T follicular helper cell (primary cell): ENCODE results near the gene RAB3C.

Source experiments
- DNase-seq: peaks from one replicate; pipeline ENCODE4 v3.0.0-alpha.2; 2020; ENCODE audit warnings: low read depth

Gene RAB3C

DNA sequence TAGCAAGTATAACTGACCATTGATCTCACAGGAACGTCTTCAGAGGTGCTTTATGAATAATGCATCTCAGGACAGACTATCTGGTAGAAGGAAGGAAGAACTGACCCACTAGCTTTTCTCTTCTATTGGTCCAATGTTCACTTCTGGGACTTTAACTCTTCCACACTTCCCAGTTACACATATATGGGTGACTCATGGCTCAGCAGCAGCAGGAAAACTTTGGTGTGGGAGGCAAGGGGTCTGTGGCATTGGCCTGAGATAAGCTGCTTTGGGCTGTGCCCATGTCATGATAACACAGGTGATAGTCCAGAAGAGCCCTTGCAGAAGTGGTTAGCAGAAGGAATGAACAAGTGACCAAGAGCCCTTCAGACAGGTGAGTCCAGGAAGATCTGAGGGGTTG lies 148.8 kb downstream of the RAB3C start:
- DNase-seq, result no peak

DNA sequence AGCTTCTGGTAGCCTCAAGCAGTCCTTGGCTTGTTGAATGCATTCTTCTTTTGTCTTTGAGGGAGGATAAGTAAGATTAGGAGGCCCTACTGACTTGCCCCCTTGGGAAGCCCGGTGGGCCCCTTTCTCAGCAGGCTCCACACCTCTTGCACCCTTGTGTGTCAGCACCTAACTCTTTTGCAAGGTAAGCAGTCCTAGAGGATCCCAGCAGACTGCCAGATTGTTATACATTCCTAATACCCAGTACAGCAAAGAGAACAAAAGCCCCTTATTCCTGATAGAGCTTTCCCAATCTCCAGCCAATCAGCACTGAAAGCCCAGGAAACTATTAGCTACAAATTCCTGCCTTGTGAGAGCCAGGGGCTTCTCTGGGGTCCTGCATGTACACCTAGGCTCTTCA lies 152.8 kb downstream of the RAB3C start:
- DNase-seq, result no peak

GRCh38 chr5:58736214-58736613 lies 153.3 kb downstream of the RAB3C start:
- no peak for DNase-seq

DNA sequence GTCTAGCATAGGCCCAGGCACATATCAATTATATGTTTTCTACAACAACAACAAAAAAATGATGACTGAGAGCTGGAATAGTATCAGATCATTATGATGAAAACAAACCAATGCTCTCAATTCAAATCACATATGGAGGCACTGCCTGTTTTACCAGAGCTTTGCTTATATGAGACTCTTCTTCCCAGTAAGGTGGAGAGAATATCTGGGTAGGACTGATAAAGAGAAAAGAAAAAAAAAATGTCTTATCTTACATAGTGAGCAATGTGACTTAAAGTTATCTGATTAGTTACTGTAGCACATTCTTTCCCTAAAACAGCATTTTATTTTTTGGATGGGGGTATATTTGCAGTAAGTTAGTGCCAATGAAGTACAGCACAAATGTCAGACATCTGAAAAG lies 154.8 kb downstream of the RAB3C start:
- DNase-seq, result no peak

GRCh38 chr5:58738336-58738735 lies 155.5 kb downstream of the RAB3C start:
- no peak for DNase-seq

DNA sequence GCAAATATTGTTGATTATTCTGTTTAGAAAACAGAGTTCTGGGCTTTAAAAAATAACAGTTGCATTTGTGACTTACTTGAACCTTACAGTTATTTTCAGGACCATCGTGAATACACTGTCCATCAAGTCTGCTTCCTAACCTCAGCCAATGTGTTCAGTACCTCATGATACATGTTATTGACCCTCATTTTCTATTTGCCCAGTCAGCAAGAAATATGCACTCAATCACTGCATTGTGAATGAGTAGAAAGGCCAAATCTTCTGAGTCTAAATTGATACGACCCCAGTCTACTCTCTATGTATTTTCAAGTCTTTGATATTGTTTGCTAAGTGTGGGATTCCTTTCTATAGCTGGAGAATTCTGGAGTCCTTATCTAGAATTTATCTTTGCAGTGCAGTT lies 156.2 kb downstream of the RAB3C start:
- no peak for DNase-seq

DNA sequence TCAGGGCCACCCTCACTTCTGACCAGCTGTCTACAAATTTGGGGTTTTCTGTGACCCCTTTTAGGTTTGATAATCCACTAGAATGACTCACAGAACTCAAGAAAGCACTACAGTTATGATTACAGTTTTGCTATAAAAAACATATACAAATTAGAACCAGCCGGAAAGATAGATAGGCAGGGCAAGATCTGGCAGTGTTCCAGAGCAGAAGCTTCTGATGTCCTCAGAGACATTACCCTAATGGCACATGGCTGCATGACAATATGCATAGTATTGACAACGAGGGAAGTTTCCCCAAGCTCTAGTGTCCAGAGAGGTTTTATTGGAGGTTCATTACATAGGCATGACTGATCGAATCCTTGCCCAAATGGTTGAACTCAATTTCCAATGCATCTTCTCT lies 158.1 kb downstream of the RAB3C start:
- no peak for DNase-seq

DNA sequence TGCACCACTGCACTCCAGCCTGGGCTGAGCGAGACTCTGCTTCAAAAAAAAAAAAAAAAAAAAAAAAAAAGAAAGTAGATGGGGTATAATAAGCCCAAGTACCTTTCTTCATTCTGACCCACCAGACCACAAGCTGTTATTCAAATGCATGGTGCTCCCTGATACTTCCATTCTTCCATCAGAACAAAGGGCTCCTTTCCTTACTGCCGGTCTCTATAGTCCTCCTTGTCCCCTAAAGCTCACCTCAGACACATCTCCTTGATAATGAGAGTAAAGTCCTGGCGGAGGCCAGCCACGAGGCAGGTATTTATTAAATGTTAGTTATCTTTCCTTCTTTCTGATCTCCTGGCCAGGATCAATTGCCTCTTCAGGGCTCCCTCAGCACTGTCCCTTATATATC lies 162.5 kb downstream of the RAB3C start:
- DNase-seq, result no peak

DNA sequence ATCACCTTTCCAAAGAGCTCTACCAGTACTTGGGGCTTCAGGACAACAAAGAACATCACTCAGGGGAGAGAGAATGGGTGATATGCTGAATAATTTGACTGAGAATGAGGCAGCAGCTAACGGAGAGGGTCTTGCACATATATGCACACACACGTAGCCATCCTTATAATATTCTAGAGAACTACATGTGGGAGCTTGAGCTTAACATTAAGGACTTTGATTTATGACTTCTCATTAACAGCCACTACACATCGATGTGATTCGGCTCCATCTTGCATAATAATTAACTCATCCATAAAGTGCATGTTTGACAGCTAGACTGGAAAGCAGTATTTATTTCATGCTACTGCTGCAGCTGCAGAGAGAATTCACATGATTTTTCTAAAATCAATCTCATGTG lies 163.4 kb downstream of the RAB3C start:
- no peak for DNase-seq

- no peak for DNase-seq
Observed at GRCh38 chr5:58750036-58750435, 167.2 kb downstream of the RAB3C start.

GRCh38 chr5:58751222-58751837 lies 168.5 kb downstream of the RAB3C start:
- DNase-seq, result no peak

GRCh38 chr5:58752104-58752503 lies 169.2 kb downstream of the RAB3C start:
- no peak for DNase-seq

GRCh38 chr5:58753446-58753845 lies 170.6 kb downstream of the RAB3C start:
- DNase-seq, result no peak

GRCh38 chr5:58754250-58754649 lies 171.4 kb downstream of the RAB3C start:
- no peak for DNase-seq

DNA sequence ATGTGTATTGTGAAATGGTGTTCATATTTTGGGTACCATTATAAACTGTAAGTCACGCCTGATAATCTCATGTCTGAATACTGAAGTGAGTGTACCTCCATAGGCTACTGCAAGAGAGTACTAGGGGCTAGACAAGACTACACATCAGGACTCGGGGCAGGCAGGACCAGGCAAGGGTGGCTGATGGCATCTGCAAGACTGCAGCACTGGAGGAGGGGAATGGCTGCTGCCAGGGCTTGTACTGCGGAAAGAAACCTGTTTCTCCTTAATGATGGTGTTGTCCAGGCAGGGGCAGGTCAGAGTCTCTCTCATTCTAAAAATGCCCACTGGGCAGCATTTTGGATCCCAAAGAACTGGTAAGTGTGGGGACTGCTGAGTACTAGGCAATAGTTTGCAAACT lies 172.5 kb downstream of the RAB3C start:
- no peak for DNase-seq

- DNase-seq, result no peak
Observed at GRCh38 chr5:58759745-58760144, 176.9 kb downstream of the RAB3C start.

DNA sequence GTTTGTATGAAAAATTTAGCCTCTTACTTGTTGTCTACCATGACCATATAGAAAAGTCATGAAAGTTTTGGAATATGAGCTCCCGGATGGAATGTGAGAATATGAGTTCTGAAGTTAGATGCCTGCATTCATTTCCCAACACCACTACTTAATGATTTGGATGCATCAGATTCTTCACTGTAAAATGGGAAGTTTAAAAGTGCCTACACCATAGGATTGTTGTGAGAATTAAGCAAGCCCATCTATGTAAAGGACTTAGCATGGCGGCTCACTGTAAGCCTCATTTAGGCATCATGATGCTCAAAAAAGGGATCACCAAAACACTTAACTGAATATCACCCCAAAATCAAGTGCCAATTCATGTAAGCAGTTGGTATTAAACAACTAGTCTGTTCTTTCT lies 177.3 kb downstream of the RAB3C start:
- no peak for DNase-seq

GRCh38 chr5:58761407-58761806 lies 178.5 kb downstream of the RAB3C start:
- no peak for DNase-seq

DNA sequence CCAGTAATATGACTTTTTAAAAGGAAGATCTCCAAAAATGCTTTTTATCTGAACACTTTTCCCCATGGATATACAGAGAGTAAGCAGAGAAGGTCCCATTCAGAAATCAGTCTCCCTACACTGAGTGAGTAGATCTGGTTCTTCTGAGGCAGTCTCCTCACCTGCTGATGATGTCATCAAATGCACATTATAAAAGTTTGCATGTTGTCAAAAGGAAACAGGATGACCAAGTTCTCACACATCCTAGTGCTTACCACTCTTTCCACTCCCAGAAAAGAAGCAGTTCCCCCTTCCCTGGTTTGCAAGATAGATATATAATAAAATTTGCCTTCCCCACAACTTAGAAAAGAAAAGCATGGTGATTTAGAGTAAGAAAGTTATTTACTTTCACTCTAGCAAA lies 180.5 kb downstream of the RAB3C start:
- DNase-seq, result no peak

- DNase-seq, result no peak
Observed at GRCh38 chr5:58764199-58764598, 181.3 kb downstream of the RAB3C start.

- no peak for DNase-seq
Observed at GRCh38 chr5:58765058-58765457, 182.2 kb downstream of the RAB3C start.

GRCh38 chr5:58767104-58767503 lies 184.2 kb downstream of the RAB3C start:
- no peak for DNase-seq

GRCh38 chr5:58770136-58770535 lies 187.3 kb downstream of the RAB3C start:
- no peak for DNase-seq

DNA sequence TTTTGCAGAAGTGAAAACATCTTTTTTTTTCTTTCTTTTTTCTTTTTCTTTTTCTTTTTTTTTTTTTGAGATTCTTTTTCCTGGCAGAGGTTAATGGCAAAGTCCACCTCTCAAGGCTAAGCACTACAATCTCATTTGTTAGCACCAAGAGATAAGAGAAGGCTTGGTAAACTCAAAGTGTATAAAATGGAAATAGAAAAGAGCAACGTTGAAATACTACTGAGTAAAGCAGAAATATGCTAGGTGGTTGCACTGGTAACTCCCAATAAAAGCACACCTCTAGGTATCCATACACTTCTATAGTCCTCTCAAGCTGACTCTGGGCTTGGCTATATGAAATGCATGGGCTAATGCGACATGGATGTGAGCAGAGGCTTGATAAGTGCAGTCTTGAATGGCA lies 188.9 kb downstream of the RAB3C start:
- DNase-seq, result no peak
